B cell (primary cell): ENCODE results near the gene HIGD2A. TPM values are rescaled to one million over a fixed set of nuclear protein-coding genes. Genes with fewer than 3 reads are reported as not detected.

ENCODE experiments used
- ATAC-seq: fragments of 200-7000 bp; cut with Tn5 transposase; one replicate; pipeline ENCODE4 v1.10.0; 2021; ENCODE audit warnings: low read depth, mild to moderate bottlenecking, moderate number of reproducible peaks, moderate library complexity
- CTCF ChIA-PET: fragments of 350-600 bp; sonication (Branson Sonifier 250); formaldehyde crosslinking; loops from one replicate; lab custom pipeline; 2021; ENCODE audit warnings: antibody characterized with exemption, inconsistent platforms; lab: Charles Lee
- POLR2A ChIA-PET: fragments of 350-600 bp; sonication (Branson Sonifier 250); formaldehyde crosslinking; loops from one replicate; lab custom pipeline; 2021; ENCODE audit warnings: antibody characterized with exemption; lab: Charles Lee
- DNase-seq: peaks from one replicate; pipeline ENCODE4 v3.0.0; 2013
- H2AFZ ChIP-seq: 2 replicates; pipeline ENCODE4 v1.6.1; 2012; ENCODE audit warnings: mild to moderate bottlenecking, low read depth, low read length; ENCODE audit not compliant: insufficient read depth, poor library complexity, severe bottlenecking
- H3K27ac ChIP-seq, 2 donors: 1 replicate in 1 of 2; 2 replicates in 1 of 2; pipeline ENCODE4 v1.5.1; 2012 to 2013; ENCODE audit warnings: low read length in 2 of 2, mild to moderate bottlenecking in 2 of 2, moderate library complexity in 1 of 2
- H3K27me3 ChIP-seq, 4 experiments: fragments of 200-600 bp in 1 of 4; sonication (generic) in 1 of 4; replicated peaks in 1 of 4; 1 replicate in 2 of 4; 2 replicates in 2 of 4; pipeline versions ENCODE4 v1.6.1 to v1.7.0; 2013 to 2016; ENCODE audit warnings: low read length in 3 of 4, mild to moderate bottlenecking in 2 of 4, mixed read lengths in 1 of 4, moderate library complexity in 1 of 4; ENCODE audit not compliant: insufficient read depth in 4 of 4, control insufficient read depth in 3 of 4; ENCODE audit errors: control extremely low read depth in 1 of 4
- H3K36me3 ChIP-seq, 2 experiments: replicated peaks in 1 of 2; 1 replicate in 1 of 2; 2 replicates in 1 of 2; pipeline versions ENCODE4 v1.6.1 to v1.7.1; 2013; ENCODE audit warnings: low read length in 1 of 2; ENCODE audit not compliant: insufficient read depth in 2 of 2, control insufficient read depth in 1 of 2; ENCODE audit errors: control extremely low read depth in 1 of 2, extremely low read depth in 1 of 2
- H3K4me1 ChIP-seq, 2 donors: fragments of 200-600 bp in 1 of 2; sonication (generic) in 1 of 2; 1 replicate in 1 of 2; 2 replicates in 1 of 2; pipeline versions ENCODE4 v1.5.1 to v1.6.1; 2013 to 2017; ENCODE audit warnings: low read length in 2 of 2; ENCODE audit not compliant: control insufficient read depth in 2 of 2, insufficient read depth in 2 of 2
- H3K4me2 ChIP-seq: replicated peaks from 2 replicates; pipeline ENCODE3; 2012; ENCODE audit warnings: mild to moderate bottlenecking, low read depth, low read length; ENCODE audit not compliant: poor library complexity, severe bottlenecking
- H3K4me3 ChIP-seq, 5 experiments: fragments of 200-600 bp in 1 of 5; sonication (generic) in 1 of 5; 1 replicate in 3 of 5; 2 replicates in 2 of 5; pipeline versions ENCODE4 v1.5.1 to v1.7.0; 2011 to 2016; ENCODE audit warnings: low read length in 4 of 5, mild to moderate bottlenecking in 4 of 5, low read depth in 2 of 5, control low read depth in 1 of 5, moderate library complexity in 1 of 5; ENCODE audit not compliant: insufficient read depth in 1 of 5; ENCODE audit errors: control extremely low read depth in 1 of 5, extremely low read depth in 1 of 5
- H3K79me2 ChIP-seq: fragments of 200-600 bp; sonication (generic); one replicate; pipeline ENCODE4 v1.6.0; 2016; ENCODE audit warnings: low read length; ENCODE audit not compliant: control insufficient read depth, insufficient read depth
- H3K9ac ChIP-seq: fragments of 200-600 bp; sonication (generic); 2 replicates; pipeline ENCODE4 v1.6.1; 2017; ENCODE audit warnings: mild to moderate bottlenecking, low read length, moderate library complexity
- H3K9me3 ChIP-seq, 3 donors: one replicate each; pipeline versions ENCODE4 v1.6.1 to v1.7.1; 2013; ENCODE audit warnings: low read length in 2 of 3; ENCODE audit not compliant: control insufficient read depth in 2 of 3, insufficient read depth in 1 of 3; ENCODE audit errors: control extremely low read depth in 1 of 3
- H4K20me1 ChIP-seq: 2 replicates; pipeline ENCODE4 v1.6.0; 2012; ENCODE audit warnings: mild to moderate bottlenecking, low read length; ENCODE audit not compliant: insufficient read depth, control insufficient read depth, poor library complexity, severe bottlenecking
- H3K27ac Mint-ChIP-seq: one replicate; pipeline ENCODE4 v1.8.0; 2021; ENCODE audit warnings: mixed read lengths
- H3K27me3 Mint-ChIP-seq: one replicate; pipeline ENCODE4 v1.8.0; 2021; ENCODE audit warnings: mixed read lengths
- H3K4me1 Mint-ChIP-seq: one replicate; pipeline ENCODE4 v1.8.0; 2021; ENCODE audit warnings: mixed read lengths
- H3K4me3 Mint-ChIP-seq: one replicate; pipeline ENCODE4 v1.8.0; 2021; ENCODE audit warnings: mixed read lengths
- H3K9me3 Mint-ChIP-seq: one replicate; pipeline ENCODE4 v1.8.0; 2022; ENCODE audit warnings: mixed read lengths; ENCODE audit not compliant: insufficient read depth
- EZH2 ChIP-seq: IDR thresholded peaks from 2 replicates; pipeline ENCODE4 v1.6.1; 2012; ENCODE audit warnings: borderline replicate concordance, low read depth, mild to moderate bottlenecking, moderate library complexity, low read length; ENCODE audit not compliant: insufficient read depth, poor library complexity, severe bottlenecking
- WGBS: methylation state at CpG from one replicate; pipeline ENCODE4 v1.1.5; 2013; ENCODE audit warnings: missing lambda C conversion rate; ENCODE audit not compliant: insufficient coverage; 5-methylcytosine and 5-hydroxymethylcytosine counted together
- intact Hi-C: fragments of 100-400 bp; cut with micrococcal nuclease; formaldehyde crosslinking; loops from one replicate; pipeline ENCODE4 v1.10.0; 2022
- polyA plus RNA-seq: library from polyadenylated mRNA; depleted of rRNA; stranded (reverse); fragments of >200 nt; gene quantifications from 2 replicates; pipeline ENCODE4 v1.2.3, GENCODE V29; 2012
- total RNA-seq, 2 donors: library from RNA; stranded (reverse); fragments of 120-200 nt in 1 of 2; gene quantifications; 1 replicate in 1 of 2; 2 replicates in 1 of 2; pipeline versions ENCODE4 v1.2.3 to v1.2.4, GENCODE V29; 2013 to 2022
- TF ChIP-seq, protein P1 (sequence below): fragments of 200-600 bp; IDR thresholded peaks from one replicate; pipeline ENCODE4 v1.8.0; 2022; ENCODE audit warnings: antibody characterized with exemption, mild to moderate bottlenecking

HIGD2A gene
- total and polyA plus RNA-seq, 2 donors (not counting 1 experiment from before 2014, with no cell fraction given), result 80.1 to 212 TPM

DNA sequence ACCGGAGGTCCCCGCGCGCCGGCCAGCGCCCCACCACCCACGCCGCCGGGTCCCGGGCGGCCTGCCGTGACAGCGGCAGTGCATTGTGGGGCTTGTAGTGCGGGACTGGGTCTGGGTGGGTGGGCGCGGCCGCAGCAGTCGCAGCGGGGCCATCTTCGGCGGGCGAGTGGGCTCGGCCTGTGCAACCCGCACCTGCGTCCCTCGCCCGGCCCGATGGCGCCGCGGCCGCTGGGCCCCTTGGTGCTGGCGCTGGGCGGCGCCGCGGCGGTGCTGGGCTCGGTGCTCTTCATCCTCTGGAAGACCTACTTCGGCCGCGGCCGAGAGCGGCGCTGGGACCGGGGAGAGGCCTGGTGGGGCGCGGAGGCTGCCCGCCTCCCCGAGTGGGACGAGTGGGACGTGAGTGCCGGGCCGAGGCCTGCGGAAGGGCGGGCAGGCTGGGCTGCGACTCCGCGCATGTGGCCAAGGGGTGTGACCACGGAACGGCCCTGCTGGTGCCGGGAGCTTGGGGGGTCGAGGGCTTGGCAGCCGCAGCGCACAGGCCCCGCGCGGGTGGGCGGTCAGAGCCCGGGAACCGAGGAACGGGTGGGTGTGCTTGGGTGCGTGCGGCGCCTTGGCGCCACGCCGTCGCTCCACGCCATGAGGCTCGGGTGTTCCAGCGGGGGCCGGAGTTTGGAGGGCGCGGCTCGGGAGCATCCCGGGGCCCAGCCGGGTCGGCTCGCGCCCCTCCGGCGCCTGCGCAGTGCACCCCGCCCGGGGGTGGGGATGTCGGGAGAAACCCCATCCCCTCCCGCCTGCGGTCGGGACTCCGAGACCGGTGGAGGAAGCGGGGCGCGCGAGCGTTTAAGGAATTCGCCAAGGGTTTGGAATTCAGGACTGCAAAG lies 23.0 kb upstream of the HIGD2A start, which contains the start of gene ARL10:
TSS of gene ARL10 (plus strand) at position 137 of the 881 bp plus-strand sequence. CDS start at position 214, 77 bp downstream.
- Mint-ChIP-seq H3K4me3 (peak within 1 kb of the TSS; percentile 88), H3K4me1 (peaks cover 31% of the 10 kb centered on the region), H3K27me3 (no peaks in the 10 kb centered on the region), H3K27ac (peak within 1 kb of the TSS; percentile 72), H3K9me3 (no peaks in the 10 kb centered on the region)
- peak within 1 kb of the TSS; percentile 88 for H2AFZ ChIP-seq
- under 1% methylated on average over 104 of the region's 108 CpGs for WGBS
- H3K27me3 ChIP-seq, result no peaks in the 10 kb centered on the region
- ChIA-PET POLR2A (interaction anchor here (0.5 kb wide), 1 partner anchor 24 kb away, joined by 5 read pairs; no protein-coding TSS in a partner anchor), CTCF (interaction anchor here (1.2 kb wide), 1 partner anchor 24 kb away, joined by 3 read pairs; no protein-coding TSS in a partner anchor)
- peak within 1 kb of the TSS; percentile 68 for H3K9ac ChIP-seq
- peaks cover 17 to 28% of the 10 kb centered on the region in 2 donors for H3K4me1 ChIP-seq
- H3K9me3 ChIP-seq, result no peaks in the 10 kb centered on the region
- H3K36me3 ChIP-seq, result peaks cover 0 to 15% of the 10 kb centered on the region in 2 experiments
- H3K27ac ChIP-seq, result peak within 1 kb of the TSS; percentile 42 to 51
- peak within 1 kb of the TSS; percentile 89 for H3K4me2 ChIP-seq
- peak within 1 kb of the TSS; percentile 23 to 73 (median 66) for H3K4me3 ChIP-seq
- TF ChIP-seq EZH2, result no peak
- TF ChIP-seq, protein P1, sequence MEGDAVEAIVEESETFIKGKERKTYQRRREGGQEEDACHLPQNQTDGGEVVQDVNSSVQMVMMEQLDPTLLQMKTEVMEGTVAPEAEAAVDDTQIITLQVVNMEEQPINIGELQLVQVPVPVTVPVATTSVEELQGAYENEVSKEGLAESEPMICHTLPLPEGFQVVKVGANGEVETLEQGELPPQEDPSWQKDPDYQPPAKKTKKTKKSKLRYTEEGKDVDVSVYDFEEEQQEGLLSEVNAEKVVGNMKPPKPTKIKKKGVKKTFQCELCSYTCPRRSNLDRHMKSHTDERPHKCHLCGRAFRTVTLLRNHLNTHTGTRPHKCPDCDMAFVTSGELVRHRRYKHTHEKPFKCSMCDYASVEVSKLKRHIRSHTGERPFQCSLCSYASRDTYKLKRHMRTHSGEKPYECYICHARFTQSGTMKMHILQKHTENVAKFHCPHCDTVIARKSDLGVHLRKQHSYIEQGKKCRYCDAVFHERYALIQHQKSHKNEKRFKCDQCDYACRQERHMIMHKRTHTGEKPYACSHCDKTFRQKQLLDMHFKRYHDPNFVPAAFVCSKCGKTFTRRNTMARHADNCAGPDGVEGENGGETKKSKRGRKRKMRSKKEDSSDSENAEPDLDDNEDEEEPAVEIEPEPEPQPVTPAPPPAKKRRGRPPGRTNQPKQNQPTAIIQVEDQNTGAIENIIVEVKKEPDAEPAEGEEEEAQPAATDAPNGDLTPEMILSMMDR, result no peak
- intact Hi-C loops, result loop anchor here (1.0 kb wide), 1 partner anchor 24 kb away; no protein-coding TSS in a partner anchor
- DNase-seq, result peak; percentile 68
- ATAC-seq, result peak; percentile 39
- peaks cover 8% of the 10 kb centered on the region for H3K79me2 ChIP-seq
- peaks cover 5% of the 10 kb centered on the region for H4K20me1 ChIP-seq
